ENCODE measurements around the gene FUZ. TPM values are rescaled to one million over a fixed set of nuclear protein-coding genes. Genes with fewer than 3 reads are reported as not detected.
A peak's percentile ranks its signal among the peaks of the same experiment; 100 is the strongest.

The FUZ gene
- total and polyA plus RNA-seq, 12 donors: 7.6 to 72.5 (median 45.7) TPM

- H3K36me3 ChIP-seq (replicated peaks in 1 of 2): peaks cover 0 to 62% of the 10 kb centered on the region in 2 donors
- H3K27me3 ChIP-seq: no peaks in the 10 kb centered on the region
- intact Hi-C loops (cut with DNase I): no loop called here
- WGBS, 4 donors: 34 to 46% (median 37%) methylated on average over 9 of the region's 9 CpGs
- H3K4me3 ChIP-seq: no peak overlapping the region
- H3K9me3 ChIP-seq (replicated peaks in 1 of 3): no peaks in the 10 kb centered on the region
- peak in 1 of 2 donors; percentile 42 for TF ChIP-seq POLR2A (IDR thresholded peaks at IDR 0.05)
- TF ChIP-seq, protein P1, sequence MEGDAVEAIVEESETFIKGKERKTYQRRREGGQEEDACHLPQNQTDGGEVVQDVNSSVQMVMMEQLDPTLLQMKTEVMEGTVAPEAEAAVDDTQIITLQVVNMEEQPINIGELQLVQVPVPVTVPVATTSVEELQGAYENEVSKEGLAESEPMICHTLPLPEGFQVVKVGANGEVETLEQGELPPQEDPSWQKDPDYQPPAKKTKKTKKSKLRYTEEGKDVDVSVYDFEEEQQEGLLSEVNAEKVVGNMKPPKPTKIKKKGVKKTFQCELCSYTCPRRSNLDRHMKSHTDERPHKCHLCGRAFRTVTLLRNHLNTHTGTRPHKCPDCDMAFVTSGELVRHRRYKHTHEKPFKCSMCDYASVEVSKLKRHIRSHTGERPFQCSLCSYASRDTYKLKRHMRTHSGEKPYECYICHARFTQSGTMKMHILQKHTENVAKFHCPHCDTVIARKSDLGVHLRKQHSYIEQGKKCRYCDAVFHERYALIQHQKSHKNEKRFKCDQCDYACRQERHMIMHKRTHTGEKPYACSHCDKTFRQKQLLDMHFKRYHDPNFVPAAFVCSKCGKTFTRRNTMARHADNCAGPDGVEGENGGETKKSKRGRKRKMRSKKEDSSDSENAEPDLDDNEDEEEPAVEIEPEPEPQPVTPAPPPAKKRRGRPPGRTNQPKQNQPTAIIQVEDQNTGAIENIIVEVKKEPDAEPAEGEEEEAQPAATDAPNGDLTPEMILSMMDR (IDR thresholded peaks at IDR 0.05): peak in 2 of 6 experiments; percentile 17 to 20
- peak overlapping the region in 4 of 5 donors; percentile 50 to 83 (median 77) for H3K27ac ChIP-seq
- H3K4me1 ChIP-seq (replicated peaks in 1 of 2): peaks cover 27 to 28% of the 10 kb centered on the region in 2 donors
- peak; percentile 71 to 92 (median 85) for DNase-seq
These were observed 22.2 kb downstream of the FUZ start for GRCh38 chr19:49790866-49791265.

GRCh38 chr19:49788857-49789256 lies 24.2 kb downstream of the FUZ start:
- Histone ChIP-seq H3K9me3 (replicated peaks in 1 of 3) (no peaks in the 10 kb centered on the region), H3K4me3 (no peak overlapping the region), H3K4me1 (replicated peaks in 1 of 2) (peaks cover 27 to 28% of the 10 kb centered on the region in 2 donors), H3K27me3 (no peaks in the 10 kb centered on the region), H3K36me3 (replicated peaks in 1 of 2) (peaks cover 0 to 54% of the 10 kb centered on the region in 2 donors), H3K27ac (no peak overlapping the region)
- no peak for DNase-seq
- 85 to 94% (median 90%) methylated on average over 3 to 10 of the region's 10 CpGs for WGBS, 4 donors
- intact Hi-C loops (cut with DNase I): no loop called here
- no peak for TF ChIP-seq POLR2A (IDR thresholded peaks at IDR 0.05)
- TF ChIP-seq, protein P1 (IDR thresholded peaks at IDR 0.05): no peak

- Histone ChIP-seq H3K27me3 (no peaks in the 10 kb centered on the region), H3K27ac (peak overlapping the region in 4 of 5 donors; percentile 5 to 16 (median 8)), H3K4me3 (no peak overlapping the region), H3K9me3 (replicated peaks in 1 of 3) (no peaks in the 10 kb centered on the region), H3K4me1 (replicated peaks in 1 of 2) (peaks cover 23 to 25% of the 10 kb centered on the region in 2 donors), H3K36me3 (replicated peaks in 1 of 2) (peaks cover 0 to 54% of the 10 kb centered on the region in 2 donors)
- TF ChIP-seq, protein P1 (IDR thresholded peaks at IDR 0.05): no peak
- intact Hi-C loops (cut with DNase I): no loop called here
- 54 to 77% (median 56%) methylated on average over 3 to 5 of the region's 5 CpGs for WGBS, 4 donors
- no peak for DNase-seq
These were observed 25.3 kb downstream of the FUZ start for GRCh38 chr19:49787746-49788145.

DNA sequence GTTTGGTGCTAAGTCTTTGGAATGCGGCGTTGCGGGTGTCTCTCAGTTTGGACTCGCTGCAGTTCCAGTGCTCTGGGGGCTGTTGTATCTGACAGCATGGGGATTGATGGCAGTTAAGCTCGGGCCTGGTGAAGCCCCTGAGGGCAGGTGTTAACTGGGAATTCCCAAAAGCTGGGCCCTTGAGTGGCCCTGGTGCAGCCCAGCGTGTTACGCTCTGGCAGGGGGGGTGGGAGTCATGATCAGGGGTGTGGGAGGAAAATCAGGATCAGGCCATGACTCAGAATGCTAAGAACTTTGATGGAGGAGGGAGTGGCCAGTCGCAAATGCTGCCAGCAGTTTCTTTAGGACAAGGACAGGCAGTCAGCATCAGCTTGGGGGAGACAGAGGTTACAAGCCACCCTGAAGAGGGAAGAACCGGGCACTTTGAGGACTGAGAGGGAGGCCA lies 26.7 kb downstream of the FUZ start:
- TF ChIP-seq, protein P1 (IDR thresholded peaks at IDR 0.05): no peak
- TF ChIP-seq POLR2A (IDR thresholded peaks at IDR 0.05): peak in 1 of 2 donors; percentile 59
- Histone ChIP-seq H3K9me3 (replicated peaks in 1 of 3) (no peaks in the 10 kb centered on the region), H3K27ac (peak overlapping the region in 4 of 5 donors; percentile 32 to 87 (median 79)), H3K27me3 (no peaks in the 10 kb centered on the region), H3K4me3 (no peak overlapping the region), H3K36me3 (replicated peaks in 1 of 2) (peaks cover 0 to 49% of the 10 kb centered on the region in 2 donors), H3K4me1 (replicated peaks in 1 of 2) (peaks cover 19 to 22% of the 10 kb centered on the region in 2 donors)
- peak; percentile 72 to 92 (median 88) for DNase-seq
- 41 to 52% (median 47%) methylated on average over 9 of the region's 9 CpGs for WGBS, 4 donors
- intact Hi-C loops (cut with DNase I): no loop called here
